NB4 (cell line): Measurements from ENCODE around the gene CRTC1.

Experiments
- CTCF ChIP-seq: IDR thresholded peaks from one replicate; pipeline ENCODE4 v1.5.1; 2012; ENCODE audit warnings: low read depth, low read length
- POLR2A ChIP-seq: IDR thresholded peaks from 2 replicates; pipeline ENCODE4 v1.6.1; 2011; ENCODE audit warnings: mild to moderate bottlenecking; ENCODE audit not compliant: insufficient read length; ENCODE audit errors: extremely low read depth

GRCh38 chr19:18730885-18731513 lies 47.5 kb downstream of the CRTC1 start:
- TF ChIP-seq CTCF (no peak), POLR2A (no peak)
